Upper lobe of right lung (tissue), 1 donor: Measurements from ENCODE around the gene CGNL1. TPM values are rescaled to one million over a fixed set of nuclear protein-coding genes. Genes with fewer than 3 reads are reported as not detected.

Experiments used
- ATAC-seq: fragments of 200-7000 bp; cut with Tn5 transposase; one replicate; pipeline ENCODE4 v1.9.1; 2020; ENCODE audit warnings: mild to moderate bottlenecking, moderate library complexity
- DNase-seq: peaks from one replicate; pipeline ENCODE4 v3.0.0-alpha.2; 2020
- H3K27ac ChIP-seq: fragments of 200-600 bp; one replicate; pipeline ENCODE4 v1.8.0; 2022
- H3K27me3 ChIP-seq: fragments of 200-600 bp; one replicate; pipeline ENCODE4 v1.8.0; 2022; ENCODE audit warnings: mild to moderate bottlenecking
- H3K36me3 ChIP-seq: fragments of 200-600 bp; one replicate; pipeline ENCODE4 v1.8.0; 2022
- H3K4me1 ChIP-seq: fragments of 200-600 bp; one replicate; pipeline ENCODE4 v1.8.0; 2022
- H3K4me3 ChIP-seq: fragments of 200-600 bp; one replicate; pipeline ENCODE4 v1.8.0; 2022; ENCODE audit warnings: mild to moderate bottlenecking
- H3K9me3 ChIP-seq: fragments of 200-600 bp; one replicate; pipeline ENCODE4 v1.8.0; 2022
- CTCF ChIP-seq: fragments of 200-600 bp; IDR thresholded peaks from one replicate; pipeline ENCODE4 v1.8.0; 2022; ENCODE audit warnings: antibody characterized with exemption
- intact Hi-C: fragments of 100-400 bp; cut with DNase I; formaldehyde crosslinking; loops from one replicate; pipeline ENCODE4 v1.11.0; 2022
- total RNA-seq: library from RNA; stranded (reverse); fragmentation: NEBNext Ultra II Directional; extraction: Animal tissue kit (Norgen Biotek cat#: 25700); gene quantifications from one replicate; pipeline ENCODE4 v1.2.1, GENCODE V29; 2021
- donor health status: DM: no; HTN: yes; CAD: no; lungs with severe emphysema.

Gene CGNL1
- total RNA-seq, 1 donor from 2014 or later: 54.9 TPM

DNA sequence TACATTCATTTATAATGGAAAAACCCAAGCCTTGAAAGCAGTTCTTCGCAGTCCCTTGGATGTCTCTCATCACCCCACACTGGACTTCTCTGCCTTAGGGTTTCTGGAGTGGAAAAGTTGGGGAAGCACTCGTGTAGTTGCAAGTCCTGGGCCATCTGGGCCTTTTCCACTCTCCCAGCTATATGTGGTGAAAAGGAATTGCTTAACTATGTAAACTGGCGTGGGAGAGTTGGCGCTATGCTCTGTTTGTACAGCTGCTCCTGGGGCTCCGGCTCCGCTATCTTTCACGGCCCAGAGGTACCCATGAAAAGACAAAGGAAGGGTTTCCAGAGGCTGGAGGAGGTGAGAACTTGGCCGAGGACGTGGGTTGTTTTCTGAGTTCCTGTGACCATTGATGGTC, 134.3 kb downstream of the CGNL1 start:
- ATAC-seq (peak; percentile 20), DNase-seq (no peak)
- no peaks in the 10 kb centered on the region for H3K9me3 ChIP-seq
- no peak overlapping the region for H3K4me3 ChIP-seq
- no peaks in the 10 kb centered on the region for H3K36me3 ChIP-seq
- no peaks in the 10 kb centered on the region for H3K27me3 ChIP-seq
- intact Hi-C loops: no loop called here
- no peak overlapping the region for H3K27ac ChIP-seq
- H3K4me1 ChIP-seq: peaks cover 9% of the 10 kb centered on the region
- no peak for TF ChIP-seq CTCF

GRCh38 chr15:57516327-57517029, 140.2 kb downstream of the CGNL1 start:
- Histone ChIP-seq H3K36me3 (no peaks in the 10 kb centered on the region), H3K4me3 (no peak overlapping the region), H3K4me1 (no peaks in the 10 kb centered on the region), H3K27ac (peak overlapping the region; percentile 39), H3K27me3 (no peaks in the 10 kb centered on the region), H3K9me3 (no peaks in the 10 kb centered on the region)
- DNase-seq: no peak
- intact Hi-C loops: no loop called here
- TF ChIP-seq CTCF: no peak
- ATAC-seq: peak; percentile 65

GRCh38 chr15:57517030-57517671, 140.8 kb downstream of the CGNL1 start:
- Histone ChIP-seq H3K4me1 (no peaks in the 10 kb centered on the region), H3K27me3 (no peaks in the 10 kb centered on the region), H3K27ac (no peak overlapping the region), H3K36me3 (no peaks in the 10 kb centered on the region), H3K4me3 (no peak overlapping the region), H3K9me3 (no peaks in the 10 kb centered on the region)
- DNase-seq (no peak), ATAC-seq (no peak)
- no peak for TF ChIP-seq CTCF
- intact Hi-C loops: no loop called here

DNA sequence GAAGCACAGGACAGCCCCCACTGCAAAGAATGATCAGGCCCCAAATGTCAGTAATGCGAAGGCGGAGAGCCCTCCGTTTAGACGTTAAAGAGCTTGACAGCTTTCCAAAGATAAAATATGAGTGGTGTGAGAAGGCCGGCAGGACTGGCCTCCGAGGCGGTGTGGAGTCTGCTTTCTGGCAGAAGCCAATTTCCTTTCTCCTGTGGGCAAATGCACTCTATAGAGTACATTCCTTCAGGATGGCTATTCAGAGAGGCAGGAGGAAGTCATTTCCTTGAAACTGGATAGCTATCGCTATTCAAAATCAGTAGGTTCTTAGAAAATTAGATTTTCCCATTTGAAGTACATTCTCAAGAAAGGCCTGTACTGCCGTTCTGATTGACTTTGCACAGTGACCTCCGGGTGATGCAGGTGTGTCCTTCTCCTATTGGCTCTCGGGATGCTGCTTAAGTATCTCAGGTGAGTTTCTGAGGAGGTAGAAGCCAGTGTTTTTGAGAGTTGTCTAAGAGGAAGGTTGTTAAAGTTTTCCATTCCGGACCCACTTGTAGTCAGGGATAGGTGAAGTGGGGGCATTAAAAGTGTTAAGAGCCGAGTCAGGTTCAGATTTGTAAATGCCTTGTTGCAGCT, 142.6 kb downstream of the CGNL1 start:
- ATAC-seq (no peak), DNase-seq (no peak)
- intact Hi-C loops: no loop called here
- Histone ChIP-seq H3K4me1 (no peaks in the 10 kb centered on the region), H3K4me3 (no peak overlapping the region), H3K36me3 (no peaks in the 10 kb centered on the region), H3K27me3 (no peaks in the 10 kb centered on the region), H3K27ac (no peak overlapping the region), H3K9me3 (no peaks in the 10 kb centered on the region)
- no peak for TF ChIP-seq CTCF

GRCh38 chr15:57519806-57520205, 143.5 kb downstream of the CGNL1 start:
- ATAC-seq (no peak), DNase-seq (no peak)
- H3K27me3 ChIP-seq: no peaks in the 10 kb centered on the region
- no peak overlapping the region for H3K4me3 ChIP-seq
- intact Hi-C loops: no loop called here
- no peaks in the 10 kb centered on the region for H3K9me3 ChIP-seq
- peaks cover 4% of the 10 kb centered on the region for H3K36me3 ChIP-seq
- TF ChIP-seq CTCF: no peak
- H3K4me1 ChIP-seq: no peaks in the 10 kb centered on the region
- no peak overlapping the region for H3K27ac ChIP-seq
